ENCODE measurements around the gene SLC38A9.

Gene SLC38A9

GRCh38 chr5:55582256-55582655 is 129.9 kb downstream of the SLC38A9 start:
- H3K36me3 ChIP-seq (ENCODE audit: insufficient read depth, low read length) = no peaks in the 10 kb centered on the region
- no peaks in the 10 kb centered on the region for H3F3A ChIP-seq (ENCODE audit: insufficient read depth, low read length)
- no peaks in the 10 kb centered on the region for H3K79me2 ChIP-seq (ENCODE audit: insufficient read depth, low read length)
- H3K4me3 ChIP-seq (ENCODE audit: low read depth, low read length, poor library complexity, severe bottlenecking) = no peak overlapping the region
- no peaks in the 10 kb centered on the region for H3K4me1 ChIP-seq (ENCODE audit: insufficient read depth, low read length, severe bottlenecking)
- H3K9me3 ChIP-seq (ENCODE audit: low read length) = no peaks in the 10 kb centered on the region
- H3K27ac ChIP-seq (ENCODE audit: low read depth, low read length, poor library complexity, severe bottlenecking) = no peak overlapping the region
- no peaks in the 10 kb centered on the region for H3K9me2 ChIP-seq (ENCODE audit: low read depth, low read length)
- H3K4me2 ChIP-seq (ENCODE audit: low read length) = no peak overlapping the region
- TF ChIP-seq EZH2 (IDR thresholded peaks at IDR 0.05; ENCODE audit: borderline replicate concordance, low read length) = no peak
- TF ChIP-seq CTCF (IDR thresholded peaks at IDR 0.05; ENCODE audit: low read length) = no peak
- H2AFZ ChIP-seq (ENCODE audit: low read length) = no peak overlapping the region
- no peak overlapping the region for H3K9ac ChIP-seq (ENCODE audit: low read length)
- H3K27me3 ChIP-seq (ENCODE audit: insufficient read depth, low read length) = no peaks in the 10 kb centered on the region
- no peaks in the 10 kb centered on the region for H4K20me1 ChIP-seq (ENCODE audit: insufficient read depth, low read length)

- Histone ChIP-seq H3K4me3 (ENCODE audit: low read depth, low read length, poor library complexity, severe bottlenecking) (no peak overlapping the region), H3K4me2 (ENCODE audit: low read length) (no peak overlapping the region), H3K36me3 (ENCODE audit: insufficient read depth, low read length) (no peaks in the 10 kb centered on the region), H2AFZ (ENCODE audit: low read length) (no peak overlapping the region), H3K4me1 (ENCODE audit: insufficient read depth, low read length, severe bottlenecking) (no peaks in the 10 kb centered on the region), H4K20me1 (ENCODE audit: insufficient read depth, low read length) (no peaks in the 10 kb centered on the region), H3K9me2 (ENCODE audit: low read depth, low read length) (no peaks in the 10 kb centered on the region), H3K27me3 (ENCODE audit: insufficient read depth, low read length) (no peaks in the 10 kb centered on the region), H3K9me3 (ENCODE audit: low read length) (no peaks in the 10 kb centered on the region), H3F3A (ENCODE audit: insufficient read depth, low read length) (no peaks in the 10 kb centered on the region), H3K27ac (ENCODE audit: low read depth, low read length, poor library complexity, severe bottlenecking) (no peak overlapping the region), H3K79me2 (ENCODE audit: insufficient read depth, low read length) (no peaks in the 10 kb centered on the region), H3K9ac (ENCODE audit: low read length) (no peak overlapping the region)
- TF ChIP-seq CTCF (IDR thresholded peaks at IDR 0.05; ENCODE audit: low read length) (no peak), EZH2 (IDR thresholded peaks at IDR 0.05; ENCODE audit: borderline replicate concordance, low read length) (no peak)
Measured at GRCh38 chr5:55580042-55580441, 132.1 kb downstream of the SLC38A9 start.

- no peak overlapping the region for H3K4me3 ChIP-seq (ENCODE audit: low read depth, low read length, poor library complexity, severe bottlenecking)
- no peak overlapping the region for H3K4me2 ChIP-seq (ENCODE audit: low read length)
- no peaks in the 10 kb centered on the region for H3K9me3 ChIP-seq (ENCODE audit: low read length)
- H3K27ac ChIP-seq (ENCODE audit: low read depth, low read length, poor library complexity, severe bottlenecking) = no peak overlapping the region
- TF ChIP-seq CTCF (IDR thresholded peaks at IDR 0.05; ENCODE audit: low read length) (no peak), EZH2 (IDR thresholded peaks at IDR 0.05; ENCODE audit: borderline replicate concordance, low read length) (no peak)
- H3K4me1 ChIP-seq (ENCODE audit: insufficient read depth, low read length, severe bottlenecking) = no peaks in the 10 kb centered on the region
- H3K27me3 ChIP-seq (ENCODE audit: insufficient read depth, low read length) = no peaks in the 10 kb centered on the region
- H3K79me2 ChIP-seq (ENCODE audit: insufficient read depth, low read length) = no peaks in the 10 kb centered on the region
- H3F3A ChIP-seq (ENCODE audit: insufficient read depth, low read length) = no peaks in the 10 kb centered on the region
- H3K9me2 ChIP-seq (ENCODE audit: low read depth, low read length) = no peaks in the 10 kb centered on the region
- H3K9ac ChIP-seq (ENCODE audit: low read length) = no peak overlapping the region
- H3K36me3 ChIP-seq (ENCODE audit: insufficient read depth, low read length) = no peaks in the 10 kb centered on the region
- H4K20me1 ChIP-seq (ENCODE audit: insufficient read depth, low read length) = no peaks in the 10 kb centered on the region
- H2AFZ ChIP-seq (ENCODE audit: low read length) = no peak overlapping the region
Measured at GRCh38 chr5:55578771-55579170, 133.4 kb downstream of the SLC38A9 start.

Data from OCI-LY1 (cell line).